Kasumi-1 (cell line): ENCODE data around the gene ARHGAP4.

ENCODE experiments used
- DNase-seq, 2 experiments: peaks; one replicate each; lab custom pipeline; 2025; lab: John Stamatoyannopoulos, UW

Gene ARHGAP4

DNA sequence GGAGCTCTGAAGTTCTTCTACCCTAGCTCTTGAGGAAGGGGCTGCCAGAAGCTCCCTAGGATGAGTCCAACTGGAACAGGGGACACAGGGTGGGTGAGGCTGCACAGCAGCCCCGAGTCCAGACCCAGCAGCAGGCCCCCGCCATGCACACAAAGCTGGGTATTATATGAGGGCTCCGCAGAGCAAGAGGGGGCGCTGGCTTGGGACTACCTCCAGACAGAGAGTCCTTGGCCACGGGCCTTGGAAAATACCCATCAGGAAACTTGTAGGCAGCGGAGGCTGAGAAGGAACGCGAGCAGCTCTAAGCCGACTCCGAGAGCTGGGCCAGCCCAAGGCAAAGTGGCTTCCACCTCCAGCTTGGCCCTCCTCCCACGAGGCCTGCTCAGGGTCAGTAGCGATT, 37.5 kb upstream of the ARHGAP4 start:
- DNase-seq = no peak

DNA sequence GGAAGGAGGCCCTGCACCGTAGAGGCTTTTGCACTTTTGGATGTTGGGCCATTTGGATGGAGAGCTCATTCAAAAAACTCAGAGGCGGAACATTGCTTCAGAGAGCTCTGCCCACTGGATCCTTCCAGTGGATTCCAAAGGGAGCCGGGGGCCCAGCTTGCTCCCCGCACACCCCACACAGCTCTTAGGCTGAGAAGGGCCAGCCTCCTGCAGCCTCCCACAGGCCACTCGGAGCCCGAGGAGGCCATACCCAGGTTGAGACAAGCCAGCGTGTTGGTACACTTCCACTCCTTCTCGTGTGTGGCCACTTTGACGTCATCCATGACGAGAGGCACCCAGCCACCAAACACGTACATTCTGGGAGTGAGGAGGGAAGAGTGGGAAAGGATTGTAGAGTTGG, 35.2 kb upstream of the ARHGAP4 start:
- DNase-seq = no peak

DNA sequence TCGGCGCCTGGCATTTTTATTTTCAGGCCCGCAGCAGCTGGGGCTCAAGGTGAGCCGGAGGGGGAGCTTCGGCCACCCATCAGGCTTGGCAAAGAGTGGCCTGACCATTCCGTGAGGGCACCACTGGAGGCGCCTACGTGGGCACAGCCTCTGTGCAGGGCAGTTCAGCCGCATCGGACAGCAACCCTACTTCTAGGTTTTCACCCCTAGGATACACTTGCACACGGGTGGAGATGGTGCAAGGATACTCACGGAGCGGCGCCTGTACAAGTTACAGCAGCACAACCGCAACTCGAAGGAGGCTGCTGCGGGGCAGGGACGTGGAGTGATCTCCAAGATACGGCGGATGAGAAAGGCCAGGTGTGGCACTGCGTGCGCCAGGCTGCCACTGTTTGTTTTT, 34.7 kb upstream of the ARHGAP4 start:
- no peak for DNase-seq

DNA sequence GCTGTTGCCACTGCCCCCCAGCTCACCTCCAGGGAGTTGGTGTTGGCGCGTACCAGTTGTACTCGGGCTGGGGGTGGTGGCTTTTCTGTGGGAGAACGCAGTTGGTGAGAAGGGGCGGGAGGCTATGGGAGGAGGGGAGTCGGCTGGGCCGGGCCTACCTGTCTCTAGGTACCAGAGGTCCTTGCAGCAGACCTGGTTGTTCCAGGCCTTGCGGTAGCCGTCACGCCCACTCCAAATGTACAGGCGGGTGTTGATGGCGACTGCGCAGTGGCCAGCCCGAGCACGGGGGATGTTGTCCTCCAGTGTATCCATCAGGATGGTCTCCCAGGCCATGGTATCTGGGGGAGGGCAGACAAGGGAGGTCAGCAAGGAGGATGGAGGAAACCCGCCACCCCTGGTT, 34.0 kb upstream of the ARHGAP4 start:
- DNase-seq = no peak

DNA sequence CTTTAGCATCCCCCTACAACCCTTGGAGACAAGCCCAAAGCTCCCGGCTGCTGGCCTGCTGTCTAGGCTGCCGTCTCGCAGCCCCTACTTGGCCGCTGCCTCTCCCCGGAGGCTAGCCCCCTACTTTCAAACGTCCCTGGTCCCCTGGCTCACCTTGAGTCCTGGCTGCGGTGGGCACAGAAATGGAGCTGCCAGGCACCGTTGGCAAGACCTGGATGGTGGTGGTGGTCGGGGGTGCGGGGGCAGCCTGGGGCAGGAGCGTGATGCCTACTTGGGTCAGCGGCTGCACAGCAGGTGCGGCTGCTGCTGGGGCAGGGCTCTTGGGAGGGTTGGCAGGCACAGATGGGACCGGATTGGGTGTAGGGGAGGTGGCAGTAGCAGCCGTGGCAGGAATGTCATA, 33.6 kb upstream of the ARHGAP4 start:
- no peak for DNase-seq

DNA sequence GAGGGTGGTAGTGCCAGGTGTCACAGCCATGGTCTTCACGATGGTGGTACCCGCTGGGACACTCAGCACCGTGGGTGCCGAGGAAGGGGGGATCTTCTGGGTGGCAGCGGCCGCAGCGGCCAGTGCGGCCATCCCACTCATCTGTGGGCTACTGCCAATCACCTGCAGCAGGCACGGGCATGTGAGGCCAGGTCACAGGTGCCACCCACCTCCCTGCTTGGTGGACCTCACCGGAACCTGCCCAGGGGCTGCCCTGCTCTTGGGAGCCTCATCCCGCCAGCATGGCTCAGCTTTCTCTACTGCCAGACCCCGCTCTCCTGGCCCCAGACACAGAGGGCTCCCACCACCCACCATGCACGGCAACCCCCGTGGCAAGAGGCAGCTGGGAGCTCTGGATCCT, 32.5 kb upstream of the ARHGAP4 start:
- DNase-seq = no peak

DNA sequence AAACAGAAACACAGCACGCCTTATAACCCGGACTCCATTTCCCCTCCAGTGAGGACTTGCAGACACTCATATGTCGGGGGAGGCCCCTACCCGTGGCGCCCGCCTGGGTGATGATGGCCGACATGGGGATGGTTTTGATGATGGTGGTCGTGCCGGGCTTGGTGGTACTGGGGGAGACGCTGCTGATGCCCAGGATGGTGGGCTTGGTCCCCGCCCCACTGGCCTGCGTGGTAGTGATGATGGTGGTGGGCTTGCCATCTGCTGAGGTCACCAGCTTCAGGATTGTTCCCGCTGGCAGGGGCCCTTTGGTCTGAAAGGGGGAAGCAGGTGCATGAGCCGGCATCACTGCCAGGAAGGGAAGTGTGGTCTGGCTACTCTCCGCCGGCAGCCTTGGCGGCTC, 31.2 kb upstream of the ARHGAP4 start:
- DNase-seq = no peak

DNA sequence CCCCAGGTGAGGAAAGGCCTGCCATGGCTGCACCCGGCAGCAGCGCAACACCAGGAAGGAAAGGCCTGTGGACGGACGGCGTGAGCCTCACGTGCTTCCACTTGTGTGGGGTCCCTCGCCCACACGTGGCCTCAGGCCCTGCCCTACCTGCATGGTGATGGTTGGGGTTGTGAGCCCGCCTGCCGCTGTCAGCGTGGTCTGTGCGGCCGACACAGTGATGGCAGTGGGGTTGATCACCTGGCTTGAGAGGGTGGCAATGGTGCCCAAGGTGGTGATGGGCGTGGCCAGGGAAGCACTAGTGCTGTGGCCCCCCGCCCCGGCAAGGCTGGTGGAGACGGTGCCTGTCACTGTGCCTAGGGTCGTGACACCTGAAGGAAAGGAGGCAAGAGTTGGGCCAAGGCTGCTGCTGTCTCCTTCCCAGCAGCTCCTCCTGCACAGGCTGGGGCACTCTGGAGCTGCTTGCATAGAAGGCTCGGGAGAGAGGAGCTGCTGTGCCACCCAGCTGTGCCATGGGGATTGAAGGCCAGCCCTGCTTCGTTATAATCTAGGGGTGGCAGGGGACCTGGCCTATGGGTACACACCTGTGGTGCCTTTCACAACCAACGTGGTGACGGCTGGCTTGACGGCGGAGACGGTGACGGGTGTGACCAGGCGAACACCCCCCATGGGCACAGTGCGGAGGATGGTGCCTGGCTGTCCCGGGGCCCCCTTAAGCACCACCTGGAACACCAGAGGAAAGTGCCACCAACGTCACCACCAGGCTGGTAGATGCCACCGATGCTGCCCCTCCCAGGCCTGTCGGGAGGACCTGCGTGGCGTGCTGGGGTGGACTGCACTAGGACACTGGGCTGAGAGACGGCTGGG, 30.2 kb upstream of the ARHGAP4 start:
- no peak for DNase-seq

DNA sequence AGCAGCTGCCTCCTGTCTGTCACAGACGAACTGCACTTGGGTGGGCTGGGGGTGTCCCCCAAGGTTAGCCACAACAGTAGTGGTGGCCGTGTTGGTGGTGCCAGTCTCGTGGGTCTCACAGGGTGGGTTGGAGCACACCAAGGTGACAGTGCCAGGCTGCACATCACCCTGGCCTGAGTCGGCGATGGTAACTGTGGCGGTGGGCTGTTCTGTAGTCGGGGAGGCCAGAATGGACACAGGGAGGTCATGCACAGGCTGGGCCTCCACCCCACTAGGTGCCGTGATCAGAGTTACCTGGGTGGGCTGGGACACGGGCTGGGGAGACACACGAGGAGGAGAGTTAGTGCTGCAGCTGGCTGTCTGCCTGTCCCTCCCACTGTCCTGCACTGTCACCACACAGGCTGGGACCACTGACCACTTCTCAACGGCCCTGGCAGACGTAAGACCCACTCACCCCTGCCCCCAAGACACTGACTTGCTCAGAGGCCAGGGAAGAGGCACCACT, 29.2 kb upstream of the ARHGAP4 start:
- no peak for DNase-seq

DNA sequence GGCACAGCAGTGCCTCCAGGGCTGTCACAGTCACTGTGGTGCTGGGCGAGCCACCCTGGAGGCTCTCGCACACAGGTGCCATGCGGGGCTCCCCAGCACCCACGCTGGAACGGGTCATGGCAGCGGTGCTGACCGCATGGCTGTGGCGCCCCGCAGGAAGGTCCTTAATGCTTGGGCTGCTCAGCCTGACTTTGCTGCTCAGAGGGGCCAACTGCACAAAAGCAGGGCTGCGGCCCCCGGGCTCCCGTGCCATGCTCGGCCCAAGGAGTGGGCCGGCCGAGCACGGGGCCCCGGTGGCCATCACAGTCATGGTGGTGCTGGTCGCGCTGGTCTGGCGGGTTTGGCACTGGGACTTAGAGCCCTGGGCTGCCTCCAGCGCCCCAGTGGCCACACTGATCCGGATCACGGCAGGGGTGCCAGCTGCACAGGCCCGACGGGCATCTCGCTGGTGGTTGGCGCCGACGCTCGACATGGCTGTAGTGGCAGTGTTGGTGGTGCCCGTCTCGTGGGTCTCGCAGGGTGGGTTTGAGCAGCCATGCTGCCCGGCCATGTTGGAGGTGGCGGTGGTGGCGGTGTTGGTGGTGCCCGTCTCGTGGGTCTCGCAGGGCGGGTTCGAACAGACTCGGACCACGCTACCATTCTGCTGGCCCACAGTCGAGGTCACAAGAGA, 28.6 kb upstream of the ARHGAP4 start:
- DNase-seq = no peak

DNA sequence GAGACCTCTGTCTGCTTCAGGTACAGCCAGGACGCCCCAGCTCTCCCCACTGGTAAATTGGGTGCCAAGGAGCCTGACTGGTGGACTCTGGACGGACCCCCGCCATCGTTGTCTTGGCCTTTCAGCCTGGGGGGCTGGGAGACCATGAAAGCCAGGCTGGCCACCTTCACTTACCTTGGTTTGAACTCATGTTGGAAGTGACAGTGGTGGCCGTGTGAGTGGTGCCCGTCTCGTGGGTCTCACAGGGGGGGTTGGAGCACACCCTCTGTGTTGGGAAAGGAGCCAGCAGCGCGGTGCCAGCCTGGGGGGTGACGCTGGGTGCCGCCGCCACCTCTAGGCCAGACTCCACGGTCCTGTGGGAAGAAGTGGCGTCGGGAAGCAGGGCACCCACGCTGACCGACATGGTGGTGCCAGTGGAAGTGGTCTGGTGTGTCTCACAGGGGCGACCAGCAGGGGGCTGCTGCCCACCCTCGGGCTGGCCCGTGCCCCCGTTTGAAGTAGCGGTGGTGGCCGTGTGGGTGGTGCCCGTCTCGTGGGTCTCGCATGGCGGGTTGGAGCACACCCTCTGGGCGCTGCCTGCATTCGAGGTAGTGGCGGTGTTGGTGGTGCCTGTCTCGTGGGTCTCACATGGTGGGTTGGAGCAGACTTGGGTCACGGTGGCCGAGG, 28.0 kb upstream of the ARHGAP4 start:
- DNase-seq = no peak

DNA sequence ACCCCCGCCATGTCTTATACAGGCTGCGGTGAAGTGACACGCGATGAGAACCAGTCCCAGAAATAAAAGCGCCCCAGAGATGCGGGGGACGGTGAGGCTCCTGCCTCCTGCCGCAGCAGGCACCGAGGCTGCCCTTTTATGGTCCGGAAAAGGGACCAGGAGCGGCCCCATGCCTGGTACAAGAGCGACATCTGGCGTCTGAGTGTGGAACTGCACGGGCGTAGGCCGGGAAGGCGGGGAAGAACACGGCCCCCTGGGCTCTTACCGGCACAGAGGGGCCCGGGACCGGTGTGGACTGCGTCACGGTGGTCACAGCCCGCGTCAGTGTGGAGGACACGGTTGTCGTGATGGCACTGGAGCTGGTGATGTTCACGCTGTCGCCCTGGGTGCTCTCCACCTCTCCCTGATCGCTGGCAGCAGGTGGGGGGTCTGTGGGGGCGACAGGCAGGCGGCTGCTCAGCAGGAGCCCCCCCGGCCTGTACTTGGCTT, 27.3 kb upstream of the ARHGAP4 start:
- DNase-seq = peak; percentile 29 to 56

DNA sequence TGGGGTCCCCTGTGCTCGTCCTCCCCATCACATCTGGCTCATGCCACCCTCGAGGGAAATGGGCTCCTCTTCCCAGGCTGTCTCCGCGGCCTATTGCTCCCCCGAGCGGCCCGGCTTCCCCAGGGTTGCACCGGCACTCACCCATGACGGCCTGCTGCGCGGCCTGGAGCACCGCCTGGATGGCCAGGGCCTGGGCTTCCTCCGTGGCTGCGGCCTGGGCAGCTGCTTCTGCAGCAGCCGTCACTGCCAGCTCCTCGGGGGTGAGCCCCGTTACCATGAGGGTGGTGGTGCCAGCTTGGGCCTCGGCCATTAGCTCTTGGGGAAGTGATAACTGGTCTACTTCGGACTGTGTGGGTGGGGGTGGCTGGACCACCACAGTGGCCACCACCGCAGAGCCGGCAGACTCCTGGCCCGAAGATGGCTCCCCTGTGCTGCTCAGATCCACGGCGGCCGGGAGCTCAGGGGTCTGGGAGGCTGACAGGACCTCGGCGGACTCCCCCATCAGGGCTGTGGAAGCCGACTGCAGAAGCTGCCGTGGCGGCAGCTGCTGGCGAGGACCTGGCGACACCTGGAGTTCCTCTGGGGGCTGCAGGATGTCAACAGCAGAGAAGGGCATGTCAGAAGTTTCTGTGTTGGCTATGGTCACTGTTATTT, 26.4 kb upstream of the ARHGAP4 start:
- no peak for DNase-seq

DNA sequence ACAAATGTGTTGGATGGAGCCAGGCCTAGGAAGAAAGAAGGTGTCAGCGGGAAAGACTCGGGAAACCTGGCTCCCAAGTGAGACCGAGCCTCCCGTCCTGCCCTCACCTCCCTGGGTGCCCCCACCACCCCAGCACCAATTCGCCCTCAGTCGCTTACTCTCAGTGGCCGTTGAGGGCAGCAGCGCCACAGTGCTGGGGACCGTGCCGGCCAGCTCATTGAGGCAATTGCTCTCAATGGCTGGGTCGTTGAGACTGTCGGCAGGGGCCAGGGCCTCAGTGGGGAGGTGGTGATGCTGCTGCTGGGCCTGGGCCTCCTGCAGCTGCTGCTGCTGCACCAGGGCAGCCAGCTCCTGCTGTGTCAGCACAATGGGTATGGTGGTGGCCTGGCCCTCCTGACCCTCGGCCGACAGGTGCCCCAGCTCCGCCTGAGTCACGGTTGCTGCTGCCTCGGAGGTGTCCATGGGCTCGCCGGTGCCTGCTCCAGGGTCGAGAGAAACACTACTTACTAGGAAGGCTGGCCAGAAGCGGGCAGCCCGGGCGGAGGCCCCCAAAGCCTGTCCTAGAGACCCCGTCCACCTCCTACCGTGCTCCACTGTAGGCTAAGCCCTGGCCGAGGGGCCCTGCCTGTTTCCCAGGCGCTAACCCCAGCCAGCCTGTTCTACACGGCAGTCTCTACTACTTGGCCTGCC, 25.8 kb upstream of the ARHGAP4 start:
- no peak for DNase-seq

DNA sequence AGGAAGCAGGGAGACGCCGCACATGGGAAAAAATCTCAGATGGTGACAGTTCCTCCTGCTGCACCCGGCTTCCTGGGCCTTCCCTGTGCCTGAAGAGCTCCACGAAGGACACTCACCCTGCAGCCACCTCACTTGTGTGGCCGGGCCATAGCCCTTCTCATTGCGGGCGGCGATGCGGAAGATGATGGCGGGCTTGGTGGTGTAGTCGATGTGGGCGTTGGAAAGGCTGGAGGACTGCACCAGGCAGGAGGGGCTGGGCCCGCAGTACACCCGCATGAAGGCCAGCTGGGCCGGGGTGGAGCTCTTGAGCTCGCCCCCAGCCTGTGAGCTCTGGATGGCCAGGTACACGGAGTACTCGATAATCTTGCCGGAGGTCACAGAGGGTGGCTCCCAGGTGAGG, 24.1 kb upstream of the ARHGAP4 start:
- no peak for DNase-seq

DNA sequence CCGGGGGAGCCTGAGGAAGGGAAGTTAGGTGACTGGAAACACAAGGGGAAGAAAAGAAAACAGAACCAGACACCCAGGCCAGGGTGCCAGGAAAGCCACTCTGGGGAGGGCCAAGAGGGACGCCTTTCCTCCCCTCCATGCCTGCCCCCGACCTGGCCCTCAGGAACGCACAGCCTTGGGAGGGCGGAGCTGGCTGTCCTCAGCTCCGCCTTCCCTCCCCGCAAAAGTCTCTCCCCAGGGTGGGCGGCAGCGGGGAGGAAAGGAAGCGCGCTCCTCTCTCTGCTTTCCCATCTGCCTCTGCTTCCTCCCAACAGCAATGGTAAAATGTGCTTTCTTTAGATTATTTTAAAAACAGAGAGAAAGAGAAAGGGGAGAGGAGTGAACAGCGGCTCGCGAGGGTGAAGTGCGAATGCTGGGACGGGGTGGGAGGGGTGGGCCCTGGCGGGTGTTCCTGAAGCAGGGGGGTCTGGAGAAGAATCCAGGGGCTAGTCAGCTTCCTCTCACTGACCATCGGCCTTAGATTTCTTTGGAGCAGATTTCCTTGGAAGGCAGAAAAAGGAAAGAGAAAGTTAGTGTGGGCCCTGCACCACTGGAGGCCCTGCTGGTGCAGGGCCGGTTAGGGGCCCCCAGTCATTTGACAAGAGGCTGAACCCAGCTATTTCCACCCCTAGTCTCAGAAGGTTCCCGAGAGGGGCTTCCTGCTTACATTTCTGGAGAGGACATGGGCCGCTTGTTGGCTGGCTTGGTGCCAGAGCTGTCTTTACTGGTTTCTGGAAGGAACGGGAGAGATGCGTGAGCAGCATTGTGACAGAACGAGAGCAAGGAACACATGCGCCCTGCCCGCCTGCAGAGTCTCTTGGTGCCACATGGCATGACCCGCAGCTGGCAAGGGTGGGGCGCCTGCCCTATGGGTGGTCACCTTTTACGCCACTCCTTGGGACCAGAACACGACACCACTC, 23.1 kb upstream of the ARHGAP4 start:
- peak; percentile 20 to 31 for DNase-seq

DNA sequence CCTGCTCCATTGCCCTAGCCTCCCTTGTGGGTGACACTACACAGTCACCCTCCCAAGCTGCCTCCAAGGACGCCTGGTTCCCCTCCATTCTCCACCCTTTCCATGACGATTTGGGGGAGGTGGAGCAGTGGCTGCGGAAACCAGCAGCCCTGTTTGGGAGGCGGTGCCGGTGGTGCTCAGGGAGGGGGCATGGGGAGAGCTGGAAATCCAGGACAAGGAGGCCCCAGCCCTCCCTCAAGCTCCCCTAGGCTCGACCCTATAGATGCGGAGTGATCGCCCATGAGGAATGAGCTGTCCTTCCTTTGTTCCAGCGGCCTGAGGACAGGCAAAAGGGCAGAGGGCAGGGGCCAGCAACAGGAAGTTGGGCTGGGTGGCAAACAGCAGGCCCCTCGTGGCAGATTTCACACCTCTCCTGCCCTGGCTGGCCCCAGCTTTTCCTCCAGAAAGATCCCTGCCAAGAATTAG, 22.0 kb upstream of the ARHGAP4 start:
- DNase-seq = no peak

DNA sequence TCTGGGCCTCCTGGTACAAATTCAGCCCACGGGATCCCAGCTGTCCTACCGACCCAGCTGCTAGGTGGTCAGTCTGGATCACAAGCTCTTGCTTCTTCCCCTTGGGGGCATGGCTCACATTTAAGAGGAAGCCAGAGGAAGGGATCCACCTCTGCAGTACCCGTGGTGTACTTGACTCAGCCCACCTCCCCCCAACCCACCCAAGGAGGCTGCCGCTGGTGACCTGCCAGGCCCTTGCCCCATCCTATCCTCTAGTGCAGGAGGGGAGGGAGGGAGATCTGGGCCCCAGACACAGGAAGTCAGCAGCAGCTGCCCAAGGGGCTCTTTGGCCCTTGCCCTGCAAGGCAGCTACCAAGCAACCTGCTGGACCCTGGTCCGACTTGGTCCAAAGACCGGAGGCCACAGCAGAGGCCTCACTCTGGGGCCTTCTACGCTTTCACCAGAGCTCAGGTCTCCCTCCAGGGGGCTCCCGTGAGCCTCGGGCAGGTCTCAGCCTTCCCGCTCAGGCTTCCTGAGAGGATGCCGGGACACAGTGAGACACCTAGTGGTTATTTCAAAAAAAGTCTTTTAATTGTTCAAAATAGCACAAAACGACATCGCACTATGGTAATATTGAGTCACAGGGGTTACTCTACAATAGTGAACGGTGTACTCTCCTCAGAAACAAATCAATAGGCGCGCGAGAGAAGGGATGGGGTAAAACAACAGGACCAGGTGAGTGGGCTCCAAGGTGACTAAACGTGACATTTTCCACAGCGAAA, 21.1 kb upstream of the ARHGAP4 start:
- peak; percentile 67 to 69 for DNase-seq
